ENCODE data around the gene KRT20. TPM values are rescaled to one million over a fixed set of nuclear protein-coding genes. Genes with fewer than 3 reads are reported as not detected.

The KRT20 gene
- total RNA-seq, 1 experiment from 2014 or later: not detected

DNA sequence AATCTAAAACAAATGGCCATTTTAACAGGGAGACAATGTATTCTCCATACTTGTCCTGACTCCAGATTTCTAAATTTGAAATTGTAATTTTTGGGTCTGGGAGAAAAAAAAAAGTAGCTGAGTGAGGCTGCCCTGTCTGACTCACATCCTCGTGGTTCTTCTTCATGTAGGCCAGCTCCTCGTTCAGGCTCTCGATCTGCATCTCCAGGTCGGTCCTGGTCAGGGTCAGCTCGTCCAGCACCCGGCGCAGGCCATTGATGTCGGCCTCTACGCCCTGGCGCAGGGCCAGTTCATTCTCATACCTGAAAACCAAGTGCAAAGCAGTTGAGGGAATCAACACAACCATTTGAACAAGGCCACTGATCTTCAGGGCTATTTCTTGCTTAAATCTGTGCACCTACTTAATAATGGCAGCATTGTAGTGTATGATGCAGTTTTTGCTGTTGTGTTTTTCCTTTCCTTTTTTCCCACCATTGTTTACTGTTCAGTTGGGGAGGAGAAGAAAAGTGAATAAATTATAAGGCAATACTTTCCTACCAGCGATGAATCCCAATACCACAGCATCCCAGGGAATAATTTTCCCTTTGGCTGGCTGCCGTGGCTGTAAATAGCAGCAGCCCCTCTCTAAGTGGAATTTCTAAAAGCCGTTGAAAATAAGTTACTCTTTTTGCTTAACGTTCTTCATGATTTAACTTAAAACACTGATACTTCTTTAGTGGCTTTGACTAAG is 20.2 kb downstream of the KRT20 start:
- Histone ChIP-seq H3K56ac (ENCODE audit: insufficient read length, low read depth, low read length) (no peak overlapping the region), H2BK12ac (ENCODE audit: insufficient read length, low read depth, low read length) (no peak overlapping the region), H3K23me2 (ENCODE audit: insufficient read length, low read depth, low read length, poor library complexity, severe bottlenecking) (no peaks in the 10 kb centered on the region), H2AK5ac (ENCODE audit: insufficient read length, low read length) (no peak overlapping the region), H3K18ac (ENCODE audit: insufficient read length, low read depth, low read length) (no peak overlapping the region), H4K8ac (replicated peaks; ENCODE audit: insufficient read length, low read depth, low read length) (no peak overlapping the region), H3K79me2 (ENCODE audit: insufficient read depth, low read length) (no peaks in the 10 kb centered on the region), H2AFZ (ENCODE audit: low read length) (no peak overlapping the region), H3K23ac (ENCODE audit: insufficient read length, low read depth, low read length) (no peak overlapping the region), H3K27ac (ENCODE audit: insufficient read length, low read depth, low read length) (no peak overlapping the region), H2BK20ac (ENCODE audit: low read depth, low read length, poor library complexity, severe bottlenecking) (no peak overlapping the region), H3K4me2 (ENCODE audit: insufficient read depth, insufficient read length, low read length) (no peak overlapping the region), H3K9ac (ENCODE audit: extremely low read depth, insufficient read length, low read length) (no peak overlapping the region), H2BK120ac (ENCODE audit: low read depth, low read length, poor library complexity, severe bottlenecking) (no peak overlapping the region), H4K91ac (ENCODE audit: insufficient read length, low read depth, low read length) (no peak overlapping the region), H4K5ac (ENCODE audit: insufficient read length, low read depth, low read length) (no peak overlapping the region), H3T11ph (ENCODE audit: low read length) (no peak overlapping the region), H3K9me3 (ENCODE audit: control insufficient read depth, low read depth, low read length) (no peaks in the 10 kb centered on the region), H4K20me1 (ENCODE audit: control insufficient read depth, insufficient read depth, insufficient read length) (no peaks in the 10 kb centered on the region), H3K27me3 (ENCODE audit: insufficient read depth, low read length) (no peaks in the 10 kb centered on the region), H3K79me1 (ENCODE audit: insufficient read depth, low read depth, low read length, poor library complexity, severe bottlenecking) (no peaks in the 10 kb centered on the region), H3K4ac (ENCODE audit: low read depth, low read length) (no peak overlapping the region), H2BK15ac (ENCODE audit: low read depth, low read length) (no peak overlapping the region), H2BK5ac (ENCODE audit: insufficient read length, low read length) (no peak overlapping the region), H3K14ac (ENCODE audit: insufficient read depth, low read length) (no peak overlapping the region), H3K4me1 (ENCODE audit: insufficient read depth, low read length) (no peaks in the 10 kb centered on the region)
- peaks cover 4 to 12% of the 10 kb centered on the region in 2 experiments for H3K4me1 Mint-ChIP-seq
- no peaks in the 10 kb centered on the region for H3K9me3 Mint-ChIP-seq
- WGBS (ENCODE audit: extremely low coverage, insufficient read length, low lambda C conversion rate): no CpG with 5 or more reads among the region's 14 CpGs
- H3K4me3 Mint-ChIP-seq: no peak overlapping the region
- no peaks in the 10 kb centered on the region for H3K36me3 Mint-ChIP-seq (ENCODE audit: insufficient read depth in 1 of 3, low read depth in 3 of 3)
- H3K27me3 Mint-ChIP-seq (ENCODE audit: low read depth): peaks cover 11% of the 10 kb centered on the region
- TF ChIP-seq, protein P1, sequence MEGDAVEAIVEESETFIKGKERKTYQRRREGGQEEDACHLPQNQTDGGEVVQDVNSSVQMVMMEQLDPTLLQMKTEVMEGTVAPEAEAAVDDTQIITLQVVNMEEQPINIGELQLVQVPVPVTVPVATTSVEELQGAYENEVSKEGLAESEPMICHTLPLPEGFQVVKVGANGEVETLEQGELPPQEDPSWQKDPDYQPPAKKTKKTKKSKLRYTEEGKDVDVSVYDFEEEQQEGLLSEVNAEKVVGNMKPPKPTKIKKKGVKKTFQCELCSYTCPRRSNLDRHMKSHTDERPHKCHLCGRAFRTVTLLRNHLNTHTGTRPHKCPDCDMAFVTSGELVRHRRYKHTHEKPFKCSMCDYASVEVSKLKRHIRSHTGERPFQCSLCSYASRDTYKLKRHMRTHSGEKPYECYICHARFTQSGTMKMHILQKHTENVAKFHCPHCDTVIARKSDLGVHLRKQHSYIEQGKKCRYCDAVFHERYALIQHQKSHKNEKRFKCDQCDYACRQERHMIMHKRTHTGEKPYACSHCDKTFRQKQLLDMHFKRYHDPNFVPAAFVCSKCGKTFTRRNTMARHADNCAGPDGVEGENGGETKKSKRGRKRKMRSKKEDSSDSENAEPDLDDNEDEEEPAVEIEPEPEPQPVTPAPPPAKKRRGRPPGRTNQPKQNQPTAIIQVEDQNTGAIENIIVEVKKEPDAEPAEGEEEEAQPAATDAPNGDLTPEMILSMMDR (conservative IDR thresholded peaks at IDR 0.05): no peak
- no peak for DNase-seq
- no peak overlapping the region for H3K27ac Mint-ChIP-seq

Measured in H9 (cell line).